HG03575 (cell line): ENCODE data around the gene TMED9.

Experiments used
- ATAC-seq: cut with Tn5 transposase; IDR thresholded peaks from one replicate; pipeline ENCODE4 v1.9.1; 2021; ENCODE audit not compliant: unreplicated experiment, insufficient number of reproducible peaks, low FRiP score; ENCODE audit errors: extremely low read depth

TMED9 gene

GRCh38 chr5:177569894-177570293 lies 22.1 kb upstream of the TMED9 start:
- no peak for ATAC-seq

GRCh38 chr5:177575488-177575887 lies 16.5 kb upstream of the TMED9 start:
- ATAC-seq = no peak

DNA sequence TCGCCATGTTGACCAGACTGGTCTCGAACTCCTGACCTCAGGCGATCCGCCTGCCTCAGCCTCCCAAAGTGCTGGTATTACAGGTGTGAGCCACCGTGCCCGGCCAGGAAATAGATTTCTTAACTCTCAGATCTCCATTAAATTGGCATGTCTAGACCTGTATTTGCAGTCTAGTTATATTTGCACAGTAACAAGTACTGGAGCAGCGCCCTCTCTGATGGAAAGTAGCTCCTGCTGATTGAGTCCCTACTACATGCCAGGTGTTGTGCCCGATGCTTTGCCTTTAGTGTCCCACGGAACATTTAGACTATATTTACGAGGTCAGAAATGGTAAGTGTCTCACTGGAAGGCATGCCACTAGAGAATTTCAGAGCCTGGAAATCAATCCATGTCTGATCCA lies 15.8 kb upstream of the TMED9 start:
- no peak for ATAC-seq

DNA sequence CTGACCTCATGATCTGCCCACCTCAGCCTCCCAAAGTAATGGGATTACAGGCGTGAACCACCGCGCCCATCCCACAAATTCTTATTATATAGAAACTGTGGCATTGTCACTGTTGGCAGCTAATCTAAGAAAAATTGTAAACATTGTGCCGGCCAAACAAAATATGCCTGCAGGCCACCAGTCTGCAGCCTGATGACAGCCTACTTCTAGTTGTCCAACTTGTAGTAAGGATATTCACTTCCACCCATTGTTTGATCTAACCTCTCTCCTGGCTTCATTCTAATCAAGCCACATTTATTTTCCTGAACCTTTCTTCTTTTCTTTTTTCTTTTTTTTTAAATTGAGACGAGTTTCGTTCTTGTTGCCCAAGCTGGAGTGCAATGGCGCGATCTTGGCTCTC lies 13.7 kb upstream of the TMED9 start:
- ATAC-seq = no peak

DNA sequence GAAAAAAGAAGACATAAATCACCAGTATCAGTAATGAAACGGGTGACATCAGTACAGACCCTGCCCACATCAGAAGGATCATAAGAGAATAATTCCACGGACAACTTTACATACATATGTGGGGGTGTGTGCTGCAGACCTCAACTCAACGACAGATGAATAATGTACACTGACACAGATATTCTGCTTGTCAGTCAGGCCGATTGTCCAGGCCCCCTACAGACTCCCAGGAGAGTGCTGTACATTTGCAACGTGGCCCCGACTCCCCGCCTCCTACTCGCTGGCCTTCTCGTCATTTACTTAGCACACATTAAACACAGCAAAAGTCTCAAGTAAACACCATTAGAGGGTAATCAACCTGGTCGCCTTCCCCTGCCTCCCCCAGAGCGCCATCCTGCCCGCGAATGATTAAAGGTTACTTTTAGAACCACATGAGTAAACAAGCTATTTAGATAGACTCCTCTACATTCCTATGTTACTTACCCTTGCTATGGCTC lies 3.5 kb upstream of the TMED9 start:
- no peak for ATAC-seq

DNA sequence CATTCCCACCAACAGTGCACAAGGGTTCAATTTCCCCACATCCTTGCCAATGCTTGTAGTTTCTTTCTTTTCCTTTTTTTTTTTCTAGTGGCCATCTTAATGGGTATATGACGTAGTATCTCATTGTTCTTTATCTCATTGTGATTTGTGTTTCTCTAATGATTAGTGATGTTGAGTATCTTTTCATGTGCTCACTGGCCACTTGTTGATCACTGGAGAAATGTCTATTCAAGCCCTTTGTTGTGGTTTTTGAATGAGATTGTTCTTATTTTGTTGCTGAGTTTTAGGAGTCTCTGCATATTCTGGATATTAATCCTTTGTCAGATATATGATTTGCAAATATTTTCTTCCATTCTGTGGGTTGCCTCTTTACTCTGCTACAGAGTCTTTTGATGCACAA lies 1.6 kb upstream of the TMED9 start:
- no peak for ATAC-seq

DNA sequence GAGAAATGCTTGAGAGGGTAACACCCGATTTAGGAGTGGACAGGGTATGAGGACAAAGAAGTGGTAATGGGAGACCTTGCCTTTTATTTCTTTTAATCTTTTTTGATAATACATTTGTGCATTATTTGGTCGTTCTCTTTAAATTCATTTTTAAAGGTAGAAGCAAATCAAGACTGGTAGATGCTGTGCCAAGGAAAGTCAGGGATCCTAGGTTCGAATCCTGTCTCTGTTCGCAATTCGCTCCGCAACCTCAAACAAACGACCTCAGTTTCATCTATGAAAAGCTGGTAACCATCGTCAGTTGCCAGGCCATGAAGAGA lies 353 bp upstream of the TMED9 start:
- ATAC-seq = no peak

- ATAC-seq = no peak
Observed at GRCh38 chr5:177592905-177593304, 902 bp downstream of the TMED9 start.

- no peak for ATAC-seq
Observed at GRCh38 chr5:177593511-177593910, 1.5 kb downstream of the TMED9 start.

GRCh38 chr5:177594071-177594470 lies 2.1 kb downstream of the TMED9 start:
- no peak for ATAC-seq

GRCh38 chr5:177595026-177595585 lies 3.1 kb downstream of the TMED9 start:
- ATAC-seq = no peak

DNA sequence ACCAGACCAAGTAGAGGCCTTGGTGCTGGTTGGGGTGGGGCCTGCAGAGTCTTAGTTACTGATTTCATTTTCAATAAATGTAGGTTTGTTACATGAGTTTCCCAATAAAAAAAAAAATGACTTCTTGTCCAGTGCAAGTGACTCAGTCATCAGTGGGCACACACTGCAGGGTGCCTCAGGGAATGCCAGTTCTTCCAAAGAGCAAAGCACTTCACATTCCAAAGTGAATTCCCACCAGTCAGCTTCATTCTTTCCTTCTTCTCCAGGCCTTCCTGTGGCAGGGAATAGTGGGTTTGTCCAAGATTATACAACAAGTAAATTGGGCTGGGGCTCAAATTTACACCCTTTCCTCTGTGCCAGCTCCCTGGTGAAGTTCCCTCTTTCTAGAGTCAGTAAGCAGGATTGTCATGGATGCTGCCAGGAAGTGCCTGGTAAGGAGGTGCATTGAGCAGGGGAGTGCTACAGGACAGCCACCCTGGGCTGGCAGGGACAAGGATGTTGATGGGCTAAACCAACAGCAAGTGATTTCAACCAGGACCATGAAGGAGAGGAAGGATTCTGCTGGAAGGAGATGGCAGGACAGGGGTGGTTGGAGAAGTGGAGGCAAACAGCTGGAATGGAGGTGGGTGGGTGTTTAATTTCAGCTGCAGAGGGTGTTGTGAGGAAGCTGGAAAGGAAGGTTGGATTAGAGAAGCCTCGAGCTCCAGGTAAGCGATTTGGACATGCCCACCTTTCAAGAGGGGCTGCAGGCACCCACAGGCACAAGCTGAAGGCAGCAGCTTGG lies 4.2 kb downstream of the TMED9 start:
- no peak for ATAC-seq

DNA sequence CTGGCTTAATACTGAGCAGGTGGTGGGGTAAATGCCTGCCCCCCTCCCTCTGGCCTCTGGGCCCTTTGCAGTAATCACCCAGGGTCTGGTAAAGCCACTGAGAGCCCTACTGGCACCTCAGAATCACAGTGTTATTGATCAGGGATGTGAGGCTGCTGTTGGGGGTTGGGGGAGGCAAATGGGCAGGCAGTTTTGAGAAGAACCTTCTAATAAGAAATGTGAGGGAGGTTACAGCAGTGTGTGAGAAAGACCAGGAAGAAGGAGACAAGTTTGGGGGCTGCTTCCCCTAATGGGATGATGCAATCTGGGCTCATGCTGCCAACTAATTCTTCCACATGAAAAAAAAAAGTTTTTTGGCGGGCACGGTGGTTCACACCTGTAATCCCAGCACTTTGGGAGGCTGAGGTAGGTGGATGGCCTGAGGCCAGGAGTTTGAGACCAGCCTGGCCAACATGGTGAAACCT lies 4.8 kb downstream of the TMED9 start:
- no peak for ATAC-seq

- ATAC-seq = no peak
Observed at GRCh38 chr5:177598477-177598876, 6.5 kb downstream of the TMED9 start.

DNA sequence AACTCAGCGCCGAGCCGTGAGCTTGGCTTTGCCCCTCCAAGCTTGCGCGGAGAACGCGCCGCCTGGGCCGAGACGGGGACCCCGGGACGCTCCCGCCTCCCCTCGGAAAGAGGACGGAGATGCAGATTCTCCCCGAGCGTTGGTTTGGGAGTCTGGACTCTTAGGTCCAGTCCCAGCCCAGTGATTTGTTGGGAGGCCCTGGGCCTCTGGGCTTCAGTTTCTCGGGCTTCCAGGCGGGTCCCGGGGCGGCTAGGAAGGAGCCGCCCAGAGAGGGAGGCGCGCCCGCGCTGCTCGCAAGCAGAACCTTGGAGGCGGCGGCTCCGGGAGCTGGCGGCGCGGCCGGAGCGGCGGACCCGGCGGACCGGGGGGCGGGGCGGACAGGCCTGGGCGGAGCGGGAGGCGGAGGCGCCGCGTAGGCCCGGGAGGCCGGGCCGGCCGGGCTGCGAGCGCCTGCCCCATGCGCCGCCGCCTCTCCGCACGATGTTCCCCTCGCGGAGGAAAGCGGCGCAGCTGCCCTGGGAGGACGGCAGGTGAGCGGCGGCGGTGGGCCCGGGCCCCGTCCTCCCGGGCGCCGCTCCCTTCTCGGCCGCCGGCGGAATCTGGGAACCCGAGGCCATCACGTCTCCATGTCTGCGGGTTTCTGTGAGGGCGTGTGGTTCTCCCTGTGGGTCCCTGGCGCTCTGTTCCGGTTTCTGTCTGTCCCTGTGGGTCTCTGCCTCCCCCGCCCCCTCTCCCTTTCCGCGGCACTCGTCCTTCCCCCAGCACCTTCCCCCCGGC lies 7.9 kb downstream of the TMED9 start, which contains the start of gene B4GALT7:
Gene B4GALT7, plus strand, starts transcription at position 402 of the 777 bp plus-strand sequence. Its CDS starts 79 bp downstream, at position 481.
- no peak for ATAC-seq

GRCh38 chr5:177600508-177601018 lies 8.6 kb downstream of the TMED9 start:
- no peak for ATAC-seq

DNA sequence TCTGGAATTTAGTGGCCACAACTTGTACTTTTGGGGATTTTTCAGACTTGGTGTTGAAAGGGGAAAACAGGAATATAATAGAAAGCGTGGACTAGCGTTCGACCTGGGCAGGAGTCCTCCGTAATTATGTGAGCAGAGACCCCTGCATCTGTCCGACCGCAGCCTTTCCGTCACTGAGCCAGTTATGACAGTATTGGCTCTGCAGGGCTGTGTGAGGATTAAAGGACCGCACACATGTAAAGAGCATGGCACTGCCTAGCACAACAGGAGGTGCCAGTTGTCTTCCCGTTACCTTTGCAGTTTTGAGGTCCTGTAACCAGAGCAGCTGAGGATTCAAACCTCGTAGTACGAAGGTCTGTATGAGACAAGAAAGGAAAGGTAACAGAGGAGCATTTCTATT lies 9.1 kb downstream of the TMED9 start:
- ATAC-seq = no peak

GRCh38 chr5:177601577-177602457 lies 9.8 kb downstream of the TMED9 start:
- ATAC-seq = no peak

DNA sequence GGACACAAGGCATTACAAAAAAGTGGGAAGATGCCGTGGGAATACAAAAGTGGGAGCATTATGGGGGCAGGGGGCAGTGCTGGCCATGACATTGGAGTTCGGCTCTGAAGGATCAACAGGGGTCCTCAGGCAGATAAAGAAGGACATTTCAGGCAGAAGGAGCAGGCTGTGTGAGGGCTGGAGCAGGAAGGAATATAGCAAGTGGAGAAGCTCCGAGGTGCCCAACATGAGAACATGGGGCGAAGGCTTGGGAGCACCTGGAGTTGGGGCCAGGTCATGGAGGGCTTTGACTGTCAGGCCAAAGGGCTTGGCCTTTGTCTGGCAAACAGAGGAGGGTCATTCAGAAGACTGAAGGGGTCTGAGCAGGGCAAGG lies 10.4 kb downstream of the TMED9 start:
- ATAC-seq = no peak
